ENCODE data around the gene PITPNC1. TPM values are rescaled to one million over a fixed set of nuclear protein-coding genes. Genes with fewer than 3 reads are reported as not detected.

PITPNC1 gene
- total RNA-seq, 3 donors from 2014 or later: 11.0 to 17.7 (median 14.8) TPM

DNA sequence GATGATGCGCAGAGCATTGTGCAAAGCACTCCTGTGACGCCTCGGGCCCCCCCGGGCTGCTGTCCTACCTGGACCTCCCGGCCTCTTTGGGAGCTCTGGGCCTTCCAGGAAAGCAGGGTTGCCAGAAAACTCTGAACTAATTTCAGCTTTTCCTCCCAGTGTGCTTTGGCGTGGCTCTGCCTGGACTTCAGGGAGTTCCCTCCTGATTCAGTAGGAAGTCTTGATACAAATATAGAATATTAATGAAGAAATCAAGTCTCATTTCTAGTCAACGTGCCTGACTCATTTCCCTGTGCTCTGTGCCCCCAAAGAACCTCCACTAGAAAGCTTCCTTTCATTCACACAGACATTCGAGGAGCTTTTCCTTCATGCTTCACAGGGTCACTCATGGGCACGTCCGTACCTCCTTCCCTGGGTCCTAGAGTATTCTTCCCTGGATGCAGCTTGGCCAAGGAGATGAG is 256.7 kb downstream of the PITPNC1 start:
- no peaks in the 10 kb centered on the region for H3K36me3 ChIP-seq
- peak overlapping the region in 1 of 2 donors; percentile 55 for H3K27ac ChIP-seq
- H3K9me3 ChIP-seq: no peaks in the 10 kb centered on the region
- no peak for DNase-seq (ENCODE audit: low spot score in 2 of 2)
- peak in 1 of 3 donors; percentile 16 for TF ChIP-seq POLR2AphosphoS5 (IDR thresholded peaks at IDR 0.05)
- TF ChIP-seq, protein P1, sequence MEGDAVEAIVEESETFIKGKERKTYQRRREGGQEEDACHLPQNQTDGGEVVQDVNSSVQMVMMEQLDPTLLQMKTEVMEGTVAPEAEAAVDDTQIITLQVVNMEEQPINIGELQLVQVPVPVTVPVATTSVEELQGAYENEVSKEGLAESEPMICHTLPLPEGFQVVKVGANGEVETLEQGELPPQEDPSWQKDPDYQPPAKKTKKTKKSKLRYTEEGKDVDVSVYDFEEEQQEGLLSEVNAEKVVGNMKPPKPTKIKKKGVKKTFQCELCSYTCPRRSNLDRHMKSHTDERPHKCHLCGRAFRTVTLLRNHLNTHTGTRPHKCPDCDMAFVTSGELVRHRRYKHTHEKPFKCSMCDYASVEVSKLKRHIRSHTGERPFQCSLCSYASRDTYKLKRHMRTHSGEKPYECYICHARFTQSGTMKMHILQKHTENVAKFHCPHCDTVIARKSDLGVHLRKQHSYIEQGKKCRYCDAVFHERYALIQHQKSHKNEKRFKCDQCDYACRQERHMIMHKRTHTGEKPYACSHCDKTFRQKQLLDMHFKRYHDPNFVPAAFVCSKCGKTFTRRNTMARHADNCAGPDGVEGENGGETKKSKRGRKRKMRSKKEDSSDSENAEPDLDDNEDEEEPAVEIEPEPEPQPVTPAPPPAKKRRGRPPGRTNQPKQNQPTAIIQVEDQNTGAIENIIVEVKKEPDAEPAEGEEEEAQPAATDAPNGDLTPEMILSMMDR (IDR thresholded peaks at IDR 0.05): no peak
- intact Hi-C loops (cut with DNase I; ENCODE audit: low total_unique reads): loop anchor here (10.0 kb wide), 1 partner anchor 1121 kb away; no protein-coding TSS in a partner anchor
- no peaks in the 10 kb centered on the region for H3K27me3 ChIP-seq
- peaks cover 0 to 6% of the 10 kb centered on the region in 2 donors for H3K4me1 ChIP-seq
- no peak overlapping the region for H3K4me3 ChIP-seq

DNA sequence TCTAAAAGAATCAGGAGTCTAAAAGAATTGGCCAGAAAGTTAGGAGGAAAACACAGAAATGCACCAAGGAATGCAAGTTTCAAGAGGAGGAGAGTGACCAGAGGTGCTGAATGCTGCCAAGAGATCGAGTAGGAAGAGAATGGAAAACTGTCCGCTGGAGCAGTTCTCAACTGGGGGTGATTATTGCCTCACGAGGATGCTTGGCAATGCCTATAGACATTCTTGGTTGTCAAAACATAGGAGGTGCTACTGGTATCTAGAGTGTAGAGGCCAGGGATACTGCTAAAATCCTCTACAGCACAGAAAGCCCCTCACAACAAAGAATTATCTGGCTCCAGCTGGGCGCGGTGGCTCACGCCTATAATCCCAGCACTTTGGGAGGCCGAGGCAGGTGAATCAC is 258.6 kb downstream of the PITPNC1 start:
- intact Hi-C loops (cut with DNase I; ENCODE audit: low total_unique reads): loop anchor here (10.0 kb wide), 1 partner anchor 1119 kb away; no protein-coding TSS in a partner anchor
- H3K27ac ChIP-seq: no peak overlapping the region

DNA sequence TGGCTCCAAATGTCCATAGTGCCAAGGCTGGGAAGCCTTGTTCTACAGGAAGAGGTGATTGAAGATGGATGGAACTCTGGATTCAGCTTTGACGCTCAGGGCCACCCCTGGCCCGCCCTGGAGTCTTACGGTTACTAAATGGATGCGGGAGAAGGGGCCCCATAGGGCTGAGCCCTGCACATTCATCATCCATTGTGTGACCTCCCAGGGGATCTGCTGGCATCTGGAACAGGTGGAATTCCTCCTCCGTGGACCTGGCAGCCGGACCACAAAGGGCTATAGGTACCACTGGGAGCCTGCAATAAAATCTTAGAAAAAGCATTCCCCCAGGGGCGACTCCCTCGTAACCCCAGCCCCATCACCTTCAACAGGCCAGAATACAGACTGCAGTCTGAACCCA is 259.2 kb downstream of the PITPNC1 start:
- no peak for DNase-seq (ENCODE audit: low spot score in 2 of 2)
- Histone ChIP-seq H3K36me3 (no peaks in the 10 kb centered on the region), H3K27me3 (no peaks in the 10 kb centered on the region), H3K9me3 (no peaks in the 10 kb centered on the region), H3K4me1 (peaks cover 0 to 6% of the 10 kb centered on the region in 2 donors), H3K4me3 (no peak overlapping the region), H3K27ac (peak overlapping the region; percentile 60 to 87)
- intact Hi-C loops (cut with DNase I; ENCODE audit: low total_unique reads): loop anchor here (10.0 kb wide), 1 partner anchor 1118 kb away; no protein-coding TSS in a partner anchor
- TF ChIP-seq, protein P1 (IDR thresholded peaks at IDR 0.05): no peak
- TF ChIP-seq POLR2A (IDR thresholded peaks at IDR 0.05) (no peak), POLR2AphosphoS5 (IDR thresholded peaks at IDR 0.05) (no peak)

More for the DNA sequence above, 258.6 kb downstream of the PITPNC1 start:
- H3K27me3 ChIP-seq: no peaks in the 10 kb centered on the region
- no peaks in the 10 kb centered on the region for H3K9me3 ChIP-seq
- H3K36me3 ChIP-seq: no peaks in the 10 kb centered on the region
- TF ChIP-seq POLR2AphosphoS5 (IDR thresholded peaks at IDR 0.05) (no peak), POLR2A (IDR thresholded peaks at IDR 0.05) (no peak)
- TF ChIP-seq, protein P1 (IDR thresholded peaks at IDR 0.05): no peak
- no peak overlapping the region for H3K4me3 ChIP-seq
- H3K4me1 ChIP-seq: peaks cover 0 to 6% of the 10 kb centered on the region in 2 donors
- no peak for DNase-seq (ENCODE audit: low spot score in 2 of 2)

DNA sequence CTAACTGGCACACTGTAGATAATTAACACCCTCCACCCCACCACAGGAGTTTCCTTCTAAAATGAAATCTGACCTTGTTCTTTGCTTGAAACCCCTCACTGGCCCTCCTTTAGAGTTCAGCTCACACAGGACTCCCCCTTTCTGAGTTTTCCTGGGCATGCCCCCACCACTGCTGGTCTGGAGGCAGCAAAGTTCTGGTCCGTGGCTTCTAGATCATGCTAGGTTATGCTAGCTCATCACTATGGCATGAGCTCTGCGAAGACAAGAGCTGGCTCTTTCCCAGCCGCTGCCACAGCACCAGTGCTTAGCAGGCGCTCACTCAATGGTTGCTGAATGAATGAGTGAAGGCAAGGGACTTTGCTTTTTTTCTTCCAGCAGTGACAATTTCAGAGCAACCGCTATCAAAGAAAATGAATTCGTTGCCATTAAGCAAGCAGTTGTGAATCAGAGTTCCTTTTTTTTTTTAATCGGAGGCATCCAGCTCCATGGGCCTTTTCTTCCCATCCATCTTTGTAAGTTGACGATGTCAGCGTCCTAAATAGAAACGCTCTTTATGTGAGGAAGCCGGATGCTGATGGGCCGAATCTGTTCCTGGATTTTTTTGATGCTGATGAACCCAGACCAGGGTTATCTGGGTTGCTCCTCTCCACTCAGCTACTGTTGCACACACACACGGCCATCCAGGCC is 259.9 kb downstream of the PITPNC1 start:
- Histone ChIP-seq H3K4me1 (peaks cover 0 to 6% of the 10 kb centered on the region in 2 donors), H3K27me3 (no peaks in the 10 kb centered on the region), H3K9me3 (no peaks in the 10 kb centered on the region), H3K4me3 (no peak overlapping the region), H3K36me3 (no peaks in the 10 kb centered on the region), H3K27ac (peak overlapping the region; percentile 83 to 87)
- no peak for DNase-seq (ENCODE audit: low spot score in 2 of 2)
- TF ChIP-seq, protein P1 (IDR thresholded peaks at IDR 0.05): no peak
- TF ChIP-seq POLR2A (IDR thresholded peaks at IDR 0.05): no peak
- TF ChIP-seq POLR2AphosphoS5 (IDR thresholded peaks at IDR 0.05): no peak
- intact Hi-C loops (cut with DNase I; ENCODE audit: low total_unique reads): loop anchor here (10.0 kb wide), 1 partner anchor 1118 kb away; no protein-coding TSS in a partner anchor

Data from breast epithelium (tissue), 4 donors.